GM21825 (cell line): ENCODE data around the gene AFF1.
"Not testable (repeated sequence)": the region's sequence is repeated elsewhere in the genome, so short reads cannot be mapped to it uniquely, and the experiment has no call there.

Experiments used
- ATAC-seq: cut with Tn5 transposase; IDR thresholded peaks from one replicate; pipeline ENCODE4 v1.9.1; 2021; ENCODE audit warnings: mild to moderate bottlenecking, moderate library complexity; ENCODE audit not compliant: unreplicated experiment

AFF1 gene

DNA sequence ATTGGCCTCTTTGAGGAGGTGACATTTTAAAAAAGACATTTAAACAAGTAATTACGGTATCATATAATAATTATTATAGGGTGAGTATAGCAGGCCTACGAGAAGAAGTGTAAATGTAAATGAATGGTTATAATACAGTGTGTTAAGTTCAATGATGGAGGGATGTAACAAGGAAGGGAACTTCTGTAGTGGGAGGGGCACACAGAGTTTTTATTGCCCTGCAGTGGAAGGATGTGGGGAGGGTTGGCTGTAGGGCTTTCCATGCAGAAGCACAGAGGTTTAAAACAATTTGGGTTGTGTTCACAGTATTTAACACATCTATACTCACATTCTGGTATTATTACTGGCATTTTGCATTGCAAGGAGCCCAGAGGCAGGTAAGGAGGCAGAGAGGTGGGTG lies 41.1 kb downstream of the AFF1 start:
- no peak for ATAC-seq

DNA sequence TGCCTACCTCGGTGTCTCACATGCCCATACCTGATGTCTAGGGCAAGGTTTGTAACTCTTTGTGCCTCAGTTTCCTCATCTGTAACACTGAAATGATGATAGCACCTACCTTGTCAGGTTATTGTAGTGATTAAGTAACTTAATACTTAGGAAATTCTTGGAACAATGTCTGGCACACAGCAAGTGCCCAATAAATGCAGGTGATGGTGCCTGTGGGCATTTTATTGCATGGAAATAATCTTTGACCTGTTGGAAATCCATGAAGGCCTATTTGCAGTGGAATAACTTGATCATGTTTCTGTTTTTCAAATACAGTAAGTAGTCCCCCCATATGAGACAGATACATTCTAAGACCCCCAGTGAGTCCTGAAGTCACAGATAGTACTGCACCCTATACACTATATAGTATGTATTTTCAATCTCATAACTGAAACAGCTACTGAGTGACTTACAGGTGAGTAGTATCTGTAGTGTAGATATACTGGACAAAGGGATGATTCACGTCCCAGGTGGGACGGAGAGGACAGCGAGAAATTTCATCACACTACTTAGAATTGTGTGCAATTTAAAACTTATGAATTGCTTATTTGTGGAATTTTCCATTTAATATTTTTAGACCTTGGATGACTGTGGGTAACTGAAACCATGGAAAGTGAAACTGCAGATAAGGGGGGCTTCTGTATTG lies 42.1 kb downstream of the AFF1 start:
- no peak for ATAC-seq

DNA sequence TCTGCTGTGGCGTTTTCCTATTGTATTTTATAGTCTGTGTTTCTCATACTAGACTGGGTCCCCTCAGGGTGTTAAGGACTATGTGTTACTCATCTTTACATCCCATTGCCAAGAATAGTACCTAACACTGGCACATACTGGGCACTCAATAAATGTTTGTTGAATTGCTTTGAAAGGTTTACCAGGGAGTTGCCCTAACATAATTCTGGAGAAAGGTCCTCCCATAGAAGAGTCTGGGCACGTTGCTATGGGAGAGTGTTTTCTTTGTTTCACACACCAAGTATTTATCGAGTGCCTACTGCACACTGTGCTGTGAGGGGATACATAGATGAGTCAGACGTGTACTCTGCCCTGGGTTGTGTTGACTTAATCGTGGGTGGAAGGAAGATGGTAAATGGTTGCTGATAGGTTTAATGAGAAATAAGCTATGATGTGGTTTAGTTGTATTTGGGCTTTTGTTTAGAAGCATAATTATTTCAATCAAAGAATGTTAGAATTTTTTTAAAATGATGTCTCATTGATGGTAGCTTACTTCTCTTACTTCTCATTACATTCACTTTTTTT lies 42.9 kb downstream of the AFF1 start:
- ATAC-seq: peak; percentile 90

DNA sequence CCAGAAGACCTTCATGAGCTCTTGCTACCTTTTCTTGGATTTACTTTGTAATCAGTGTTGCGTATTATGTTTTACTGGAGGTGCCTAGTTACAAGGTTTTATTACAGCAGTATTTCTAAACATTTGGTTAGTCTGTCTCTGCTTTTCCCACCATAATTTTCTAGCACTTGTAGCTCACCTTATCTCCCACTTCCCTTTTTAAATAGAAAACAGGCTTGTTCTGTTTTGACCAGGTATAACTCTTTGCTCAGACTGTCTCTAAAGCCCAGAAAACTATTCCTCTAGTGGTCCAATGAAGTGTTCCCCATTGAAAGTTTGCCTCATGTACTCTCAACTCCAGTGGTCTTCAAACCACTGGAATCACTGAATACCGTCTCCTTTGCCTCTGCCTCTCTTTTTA lies 43.9 kb downstream of the AFF1 start:
- ATAC-seq: no peak

DNA sequence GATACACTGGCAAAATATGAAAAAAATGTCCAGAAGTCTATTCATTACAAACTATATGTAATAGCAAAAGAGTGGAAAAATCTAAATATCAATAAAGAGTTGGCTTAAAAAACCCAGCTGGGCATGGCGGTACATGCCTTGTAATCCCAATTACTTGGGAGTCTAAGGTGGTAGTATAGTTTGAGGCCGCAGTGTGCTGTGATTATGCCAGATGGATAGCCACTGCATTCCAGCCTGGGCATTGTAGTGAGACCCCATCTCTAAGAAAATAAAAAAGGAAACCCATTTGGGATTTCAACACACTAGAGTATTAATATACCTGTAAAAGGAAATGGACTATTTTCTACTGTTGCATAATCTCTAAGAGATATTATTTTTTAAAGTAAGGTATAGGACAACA lies 45.4 kb downstream of the AFF1 start:
- no peak for ATAC-seq

DNA sequence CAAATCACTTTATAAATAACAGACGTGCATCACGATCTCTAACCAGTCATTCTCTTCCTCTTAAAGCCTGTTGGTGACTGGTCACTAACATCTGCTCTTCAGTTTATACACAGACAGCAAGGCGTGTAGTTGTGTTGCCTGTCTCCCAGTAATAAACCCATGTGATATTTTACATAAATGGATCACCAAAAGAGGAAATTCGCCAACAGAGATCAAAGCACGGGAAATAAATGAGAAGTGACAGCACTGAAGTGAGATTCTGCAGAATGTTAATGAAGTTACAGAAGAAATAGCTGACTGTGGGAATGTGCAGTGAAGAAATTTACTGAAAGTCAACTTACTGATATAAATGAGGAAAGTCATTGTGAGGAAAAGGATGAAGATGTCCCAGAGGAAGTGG lies 47.0 kb downstream of the AFF1 start:
- no peak for ATAC-seq

DNA sequence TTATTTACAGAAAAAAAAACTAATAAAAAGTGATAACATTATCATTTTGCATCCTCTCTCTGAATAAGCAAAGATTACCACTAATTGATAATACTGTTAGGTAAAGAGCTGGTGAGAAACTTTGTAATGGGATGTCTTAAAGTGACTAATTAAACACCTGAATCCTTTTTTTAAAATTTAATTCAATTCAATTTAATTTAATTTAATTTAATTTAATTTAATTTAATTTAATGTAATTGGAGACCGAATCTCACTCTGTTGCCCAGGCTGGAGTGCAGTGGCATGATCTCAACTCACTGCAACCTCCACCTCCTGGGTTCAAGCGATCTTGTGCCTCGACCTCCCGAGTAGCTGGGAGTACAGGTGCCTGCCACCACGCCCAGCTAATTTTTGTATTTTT lies 51.0 kb downstream of the AFF1 start:
- ATAC-seq: not testable (repeated sequence)

DNA sequence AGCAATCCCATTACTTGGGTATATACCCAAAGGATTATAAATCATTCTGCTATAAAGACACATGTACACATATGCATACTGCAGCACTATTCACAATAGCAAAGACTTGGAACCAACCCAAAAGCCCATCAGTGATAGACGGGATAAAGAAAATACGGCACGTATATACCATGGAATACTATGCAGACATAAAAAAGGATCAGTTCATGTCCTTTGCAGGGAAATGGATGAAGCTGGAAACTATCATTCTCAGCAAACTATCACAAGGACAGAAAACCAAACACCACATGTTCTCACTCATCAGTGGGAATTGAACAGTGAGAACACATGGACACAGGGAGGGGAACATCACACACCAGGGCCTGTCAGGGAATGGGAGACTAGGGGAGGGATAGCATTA lies 54.8 kb downstream of the AFF1 start:
- not testable (repeated sequence) for ATAC-seq

DNA sequence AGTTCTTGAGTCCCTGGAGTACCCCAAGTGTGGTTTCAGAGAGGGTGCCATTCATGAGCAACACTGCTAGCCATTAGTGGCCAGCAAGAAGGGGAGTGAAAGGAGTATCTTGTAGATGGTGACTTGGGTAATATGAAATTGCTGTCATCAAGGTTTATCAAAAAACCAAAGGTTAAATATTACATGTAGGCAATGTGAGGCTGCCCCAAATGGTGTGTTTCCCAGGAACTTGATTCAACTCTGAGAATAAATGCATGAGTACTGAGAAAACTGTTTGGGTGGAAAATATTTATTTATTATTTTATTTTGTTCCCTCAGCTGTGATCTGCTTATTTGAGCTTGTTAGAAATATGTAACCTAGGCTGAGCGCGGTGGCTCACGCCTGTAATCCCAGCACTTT lies 55.7 kb downstream of the AFF1 start:
- ATAC-seq: no peak

DNA sequence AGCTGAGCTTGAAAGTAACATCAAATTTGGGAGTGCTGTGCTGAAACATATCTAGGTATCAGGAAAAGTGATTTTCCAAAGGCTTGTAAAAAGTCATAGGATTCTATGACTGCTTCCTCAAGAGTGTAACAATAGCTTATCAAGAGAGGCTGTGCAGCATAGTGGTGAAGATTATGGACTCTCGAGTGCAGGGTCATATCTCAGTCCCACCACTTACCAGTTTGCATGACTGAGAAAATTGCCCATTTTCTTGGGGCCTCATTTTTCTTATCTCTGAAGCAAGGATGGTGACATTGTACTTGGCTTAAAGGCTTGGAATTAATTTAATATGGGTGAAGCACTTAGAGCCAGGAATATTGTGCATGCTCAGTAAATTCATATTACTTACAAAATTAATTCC lies 57.2 kb downstream of the AFF1 start:
- ATAC-seq: no peak

DNA sequence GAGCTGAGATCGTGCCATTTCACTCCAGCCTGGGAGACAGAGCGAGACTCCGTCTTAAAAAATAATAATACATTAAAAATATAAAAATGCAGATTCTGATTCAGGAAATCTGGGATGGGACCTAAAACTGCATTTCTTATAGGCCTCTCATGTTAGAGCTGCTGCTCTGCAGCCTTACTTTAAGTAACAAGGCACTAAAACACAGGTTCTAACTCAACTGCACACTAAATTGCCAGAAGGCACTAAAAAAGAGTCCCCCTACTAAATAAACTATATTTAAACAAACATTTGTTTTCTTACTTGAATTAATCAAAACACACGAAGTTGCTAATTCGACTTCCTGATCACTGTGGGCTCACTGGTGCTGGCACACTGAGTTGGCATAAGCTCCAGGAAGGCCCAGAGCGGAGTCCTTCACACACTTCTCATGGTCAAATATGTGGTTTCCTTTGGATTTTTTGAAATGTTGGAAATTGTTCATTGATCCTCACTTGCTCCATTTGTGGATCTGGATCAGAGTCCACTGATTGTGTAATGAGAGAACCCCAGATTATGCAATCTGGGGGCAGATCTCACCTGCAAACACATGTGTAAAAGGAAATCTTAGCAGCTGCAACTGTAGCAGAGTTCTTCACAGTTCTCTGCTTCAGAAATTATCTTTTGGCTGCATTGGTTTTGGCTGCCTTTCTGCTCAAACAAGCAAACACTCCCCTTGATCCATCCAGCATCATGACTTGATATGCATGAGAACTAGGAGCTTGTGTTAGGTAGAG lies 59.3 kb downstream of the AFF1 start:
- no peak for ATAC-seq

DNA sequence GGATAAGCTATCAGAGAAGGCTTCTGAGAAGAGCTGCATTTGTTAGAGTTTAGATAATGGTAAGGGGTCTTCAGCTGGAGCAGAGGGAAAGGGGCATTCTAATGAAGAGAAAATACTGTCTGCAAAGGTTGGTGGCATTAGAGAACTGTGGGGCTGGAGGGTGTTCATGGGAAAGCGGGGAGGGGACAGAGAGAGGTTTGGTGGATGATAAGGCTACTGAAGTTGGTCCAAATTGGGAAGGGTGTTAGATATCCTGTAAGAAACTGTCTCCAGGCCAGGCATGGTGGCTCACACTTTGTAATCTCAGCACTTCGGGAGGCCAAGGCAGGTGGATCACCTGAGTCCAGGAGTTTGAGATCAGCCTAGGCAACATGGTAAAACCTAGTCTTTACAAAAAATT lies 59.9 kb downstream of the AFF1 start:
- no peak for ATAC-seq

DNA sequence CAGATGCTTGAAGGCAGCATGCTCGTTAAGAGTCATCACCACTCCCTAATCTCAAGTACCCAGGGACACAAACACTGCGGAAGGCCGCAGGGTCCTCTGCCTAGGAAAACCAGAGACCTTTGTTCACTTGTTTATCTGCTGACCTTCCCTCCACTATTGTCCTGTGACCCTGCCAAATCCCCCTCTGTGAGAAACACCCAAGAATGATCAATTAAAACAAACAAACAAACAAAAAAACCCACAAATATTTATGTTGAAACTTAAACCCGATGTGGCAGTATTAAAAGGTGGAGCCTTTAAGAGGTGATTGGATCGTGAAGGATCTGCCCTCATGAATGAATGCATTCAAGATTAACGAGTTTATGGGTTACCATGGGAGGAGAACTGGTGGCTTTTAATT lies 61.7 kb downstream of the AFF1 start:
- ATAC-seq: not testable (repeated sequence)

DNA sequence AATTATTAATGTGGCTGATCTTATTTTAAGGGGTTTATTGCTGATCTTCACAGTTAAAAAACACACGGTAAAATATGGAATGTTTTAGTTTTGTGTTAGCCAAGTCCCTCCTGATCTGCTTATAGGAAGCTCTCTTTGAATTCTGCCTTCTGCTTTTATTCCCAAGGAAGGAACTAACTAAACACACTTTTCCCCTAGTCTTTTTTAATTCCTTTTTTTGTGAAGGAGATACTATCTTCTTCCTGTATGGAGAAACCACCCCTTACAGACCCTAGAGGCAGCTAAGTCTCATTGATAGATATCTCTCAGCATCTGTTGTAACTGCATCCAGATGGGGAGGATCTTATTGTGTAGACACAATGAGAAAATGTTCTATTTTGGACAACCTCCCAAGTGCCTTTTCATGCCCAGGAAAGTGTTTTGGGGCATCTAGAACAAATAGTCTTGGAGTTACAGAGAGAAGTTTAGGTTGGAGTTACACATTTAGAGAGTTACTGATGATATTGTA lies 64.4 kb downstream of the AFF1 start:
- no peak for ATAC-seq

DNA sequence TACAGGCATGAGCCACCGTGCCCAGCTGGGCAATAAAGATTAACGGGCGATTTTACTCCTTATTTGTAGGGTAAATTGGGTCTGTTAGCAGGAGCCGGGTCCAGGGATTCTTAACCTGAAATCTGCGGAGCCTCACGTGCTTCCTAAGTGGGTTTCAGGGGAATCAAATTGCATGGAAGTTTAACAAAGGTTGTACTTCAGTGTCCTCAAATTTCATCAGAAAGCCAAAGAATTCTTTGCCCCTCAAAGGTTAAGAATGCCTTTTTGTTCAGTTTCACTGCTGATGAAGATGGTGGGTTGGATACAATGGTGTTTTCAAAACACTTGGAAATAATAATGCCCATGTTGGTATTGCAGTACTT lies 67.9 kb downstream of the AFF1 start:
- no peak for ATAC-seq

DNA sequence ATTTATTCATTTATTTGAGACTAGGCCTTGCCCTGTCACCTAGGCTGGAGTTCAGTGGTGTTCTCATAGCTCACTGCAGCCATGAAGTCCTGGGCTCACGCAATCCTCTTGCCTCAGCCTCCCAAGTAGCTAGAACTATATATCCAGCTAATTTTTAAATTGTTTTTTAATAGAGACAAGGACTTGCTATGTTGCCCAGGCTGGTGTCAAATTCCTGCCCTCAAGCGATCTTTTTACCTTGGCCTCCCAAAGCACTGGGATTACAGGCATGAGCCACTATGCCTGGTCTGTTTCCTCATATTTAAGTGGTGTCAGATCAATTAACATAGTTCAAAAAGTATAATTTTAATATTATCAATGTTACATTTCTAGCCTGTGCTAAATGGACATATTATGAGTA lies 68.5 kb downstream of the AFF1 start:
- ATAC-seq: no peak

DNA sequence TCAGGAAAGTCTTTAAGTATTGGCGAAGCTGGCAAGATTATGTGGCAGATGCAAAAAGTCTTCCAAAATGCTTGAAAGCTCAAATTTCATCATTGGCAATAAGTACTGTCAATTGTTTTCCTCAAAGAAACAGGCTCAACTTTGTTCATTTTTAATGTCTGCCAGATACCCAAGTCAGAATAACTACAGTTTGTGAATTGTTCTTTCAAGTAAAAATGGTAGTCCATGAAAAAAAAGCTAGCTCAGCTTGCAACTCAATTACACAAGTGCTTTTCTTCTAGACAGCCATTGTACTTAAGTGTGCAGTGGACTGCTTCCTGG lies 70.5 kb downstream of the AFF1 start:
- no peak for ATAC-seq

DNA sequence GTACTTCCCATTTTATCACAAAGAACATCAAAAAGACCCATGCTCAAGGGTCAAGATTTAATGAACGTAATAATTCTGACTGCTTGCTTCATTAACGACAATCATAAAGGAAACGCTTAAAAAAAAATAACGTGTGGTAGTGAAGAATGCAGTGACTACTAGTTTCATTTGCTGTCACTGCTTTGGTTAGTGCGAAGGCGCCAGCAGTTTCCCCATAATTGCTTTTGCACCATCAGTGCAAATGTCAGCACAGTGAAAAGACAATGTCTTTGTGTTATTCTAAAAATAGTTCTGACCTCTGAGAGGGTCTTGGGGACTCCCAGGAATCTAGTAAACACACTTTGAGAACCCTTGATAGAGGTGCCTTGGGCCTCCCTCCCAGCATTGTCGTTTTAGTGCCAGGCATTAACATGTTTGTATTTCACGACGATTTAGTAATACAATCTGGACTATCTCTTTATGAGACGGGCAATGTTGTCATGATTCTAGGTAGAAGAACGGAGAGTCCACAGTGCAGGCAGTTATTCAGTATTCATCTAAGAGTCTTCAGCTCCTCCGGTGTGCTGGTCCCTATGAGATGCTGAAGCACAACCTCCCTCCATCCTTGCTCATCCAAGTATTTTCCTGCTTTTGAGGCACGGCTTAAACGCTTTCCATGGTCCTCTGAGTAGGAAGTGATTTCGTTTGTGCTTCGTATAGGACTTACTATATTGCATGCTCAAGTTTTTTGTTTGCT lies 71.0 kb downstream of the AFF1 start:
- ATAC-seq: peak; percentile 17

DNA sequence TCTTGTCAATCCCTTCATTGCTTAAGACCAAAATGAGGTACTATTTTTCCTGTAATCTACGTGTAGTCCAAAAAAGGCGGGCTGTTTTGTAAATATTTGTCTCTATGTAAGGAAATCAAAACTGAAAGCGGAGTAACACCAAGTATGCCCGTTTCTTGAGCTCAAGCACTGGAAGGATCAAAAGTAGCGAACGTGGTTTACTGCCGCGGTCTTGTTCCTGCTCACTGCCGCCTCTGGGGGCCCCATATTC lies 71.5 kb downstream of the AFF1 start:
- ATAC-seq: no peak

DNA sequence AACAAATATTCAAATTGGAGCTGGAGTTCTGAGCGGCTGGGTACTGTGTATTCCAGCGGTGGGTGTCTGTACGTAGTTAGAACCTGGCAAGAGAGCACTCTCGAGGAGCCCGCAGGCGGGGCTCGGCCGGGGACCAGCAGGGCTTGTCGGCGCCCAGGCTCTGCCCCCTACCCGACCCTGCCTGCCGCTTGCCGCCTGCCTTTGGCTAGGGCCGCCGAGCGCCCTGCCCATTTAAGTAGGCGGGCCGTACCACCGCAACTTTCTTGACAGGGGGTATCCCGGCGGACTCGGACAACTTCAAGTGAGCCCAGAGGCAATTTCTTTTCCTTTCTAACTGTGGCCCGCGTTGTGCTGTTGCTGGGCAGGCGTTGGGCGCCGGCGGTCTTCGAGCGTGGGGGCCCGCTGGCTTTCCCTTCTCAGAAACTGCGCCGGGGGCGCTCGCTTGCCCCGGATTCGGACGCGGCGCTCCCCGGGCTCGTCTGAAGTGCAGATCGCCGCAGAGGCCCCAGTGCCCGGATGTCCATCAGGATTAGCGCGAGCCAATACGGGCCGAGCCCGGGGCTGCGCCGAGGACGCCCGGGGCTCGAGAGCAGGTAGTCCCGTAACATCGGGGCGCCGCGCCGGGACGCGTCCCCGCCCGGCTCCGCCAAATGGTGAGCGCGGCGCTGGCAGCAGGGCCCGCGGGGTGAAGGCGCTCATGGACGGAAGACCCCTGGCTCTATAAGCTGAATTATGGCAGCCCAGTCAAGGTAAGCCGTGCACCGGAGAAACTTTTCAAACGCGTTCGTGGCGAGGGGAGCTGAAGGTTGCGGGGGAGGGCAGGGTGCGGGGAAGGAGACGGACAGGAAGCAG lies 72.1 kb downstream of the AFF1 start:
- ATAC-seq: peak; percentile 73
